GF-D8 (cell line): ENCODE measurements around the gene GSTO2.
A peak's percentile ranks its signal among the peaks of the same experiment; 100 is the strongest.

Source experiments
- DNase-seq: peaks from one replicate; lab custom pipeline; 2025; lab: John Stamatoyannopoulos, UW

GSTO2 gene

DNA sequence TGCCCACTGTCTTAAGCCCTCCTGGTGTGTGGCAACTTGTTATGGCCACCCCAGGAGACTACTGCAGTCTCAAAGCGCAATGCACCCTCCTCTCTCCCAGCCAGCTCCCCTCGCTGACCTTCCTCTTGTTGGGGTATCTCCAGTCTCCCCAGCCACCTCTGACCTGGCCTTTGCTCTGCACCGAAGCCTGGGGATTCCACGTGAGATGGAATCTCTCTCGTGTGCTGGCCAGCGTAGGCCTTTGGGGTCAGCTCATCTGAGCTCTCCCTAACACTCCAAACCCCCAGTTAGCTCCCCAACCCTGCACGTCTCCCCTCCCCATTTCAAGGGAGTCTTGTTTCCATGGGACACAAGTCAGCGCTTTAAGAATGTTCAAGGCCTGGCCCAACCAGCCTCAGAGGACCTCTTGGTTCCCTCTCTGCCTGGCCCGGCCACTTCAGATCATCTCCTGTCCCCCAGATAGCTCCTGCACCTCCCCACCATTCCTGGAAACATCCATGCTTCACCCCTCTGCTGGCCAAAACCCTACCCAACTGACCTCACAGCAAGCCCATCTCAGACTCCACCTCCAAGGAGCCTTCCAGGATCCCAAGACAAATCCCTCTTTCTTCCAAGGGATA, 58.1 kb downstream of the GSTO2 start:
- DNase-seq = no peak

- DNase-seq = peak; percentile 48
These were observed 59.0 kb downstream of the GSTO2 start for GRCh38 chr10:104327745-104328645.

GRCh38 chr10:104328646-104328895, 59.6 kb downstream of the GSTO2 start:
- DNase-seq = no peak

DNA sequence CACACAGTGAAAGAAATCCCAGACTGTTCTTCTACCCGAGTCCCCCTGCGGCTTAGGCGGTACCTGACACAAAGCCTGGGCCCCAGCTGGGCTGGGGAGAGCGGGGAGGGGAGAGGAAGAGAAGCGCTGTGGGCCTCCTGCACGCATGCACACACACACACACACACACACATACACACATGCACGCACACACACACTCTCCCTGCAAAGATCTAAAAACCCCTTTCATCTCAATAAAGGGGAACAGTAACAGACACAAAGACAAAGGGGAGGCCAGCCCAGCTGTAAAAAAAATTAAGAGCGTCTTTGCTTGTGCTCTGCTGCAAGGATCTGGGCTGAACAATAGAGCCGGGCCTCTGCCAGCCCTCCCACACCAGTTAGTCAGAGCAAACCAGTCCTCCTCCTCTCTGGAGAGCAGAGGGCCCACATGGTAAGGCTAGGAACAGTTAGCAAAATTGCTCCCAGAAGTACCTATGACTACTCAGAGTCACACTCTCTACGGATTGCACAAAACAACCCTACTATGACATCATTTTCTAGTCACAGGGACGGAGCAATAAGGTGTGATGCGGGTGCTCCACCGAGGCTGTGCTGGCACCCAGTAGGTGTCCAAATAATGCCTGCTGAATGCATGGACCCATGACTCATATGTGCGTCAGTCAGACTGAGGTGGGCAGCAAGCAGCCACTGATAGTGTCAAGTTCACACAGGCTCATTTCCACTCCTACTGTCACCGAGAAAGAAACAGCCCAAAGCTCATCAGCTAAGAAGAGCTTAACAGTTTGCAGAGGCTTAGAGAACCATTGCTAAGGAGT, 60.1 kb downstream of the GSTO2 start:
- peak; percentile 45 for DNase-seq

- DNase-seq = no peak
These were observed 60.8 kb downstream of the GSTO2 start for GRCh38 chr10:104329735-104330134.

- DNase-seq = no peak
These were observed 61.5 kb downstream of the GSTO2 start for GRCh38 chr10:104330168-104331110.

- no peak for DNase-seq
These were observed 62.3 kb downstream of the GSTO2 start for GRCh38 chr10:104331208-104331838.

GRCh38 chr10:104332243-104333031, 63.5 kb downstream of the GSTO2 start:
- no peak for DNase-seq

DNA sequence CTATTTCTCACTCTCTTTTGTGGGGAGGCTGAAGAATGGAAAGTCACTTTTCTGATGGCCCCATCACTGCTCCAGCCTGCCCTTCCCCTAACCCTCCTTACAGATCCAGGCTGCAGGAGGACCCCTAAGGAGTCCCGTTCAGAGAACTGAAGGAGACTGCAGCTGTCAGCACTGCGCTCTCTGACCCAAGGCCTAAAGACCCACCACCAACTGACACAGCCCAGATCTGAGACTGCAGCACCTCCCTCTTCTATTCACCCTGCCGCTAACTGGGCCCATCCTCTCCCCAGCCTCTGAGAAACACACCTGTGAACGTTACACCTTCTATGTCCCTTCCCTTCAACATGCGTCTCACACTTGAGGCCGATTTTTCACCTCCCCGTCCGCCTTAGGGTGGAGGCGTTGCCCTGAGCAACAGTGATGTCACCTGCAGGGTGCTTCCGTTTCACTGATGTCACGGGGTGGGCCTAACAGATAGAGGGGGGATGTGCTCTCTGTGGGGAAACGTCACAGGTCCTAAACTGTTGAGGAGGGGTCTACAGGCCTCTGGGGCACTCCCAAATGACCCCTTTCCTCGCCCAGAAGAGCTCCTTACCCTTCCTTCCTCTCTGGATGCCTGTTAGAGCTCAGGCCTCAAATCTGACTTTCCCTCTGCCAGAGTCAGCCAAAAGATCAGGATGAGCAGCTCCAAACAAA, 64.2 kb downstream of the GSTO2 start:
- no peak for DNase-seq

- no peak for DNase-seq
These were observed 64.9 kb downstream of the GSTO2 start for GRCh38 chr10:104333728-104334373.

- DNase-seq = no peak
These were observed 65.6 kb downstream of the GSTO2 start for GRCh38 chr10:104334561-104334960.

GRCh38 chr10:104334965-104335650, 66.1 kb downstream of the GSTO2 start:
- DNase-seq = no peak

- DNase-seq = no peak
These were observed 68.0 kb downstream of the GSTO2 start for GRCh38 chr10:104336821-104337467.

DNA sequence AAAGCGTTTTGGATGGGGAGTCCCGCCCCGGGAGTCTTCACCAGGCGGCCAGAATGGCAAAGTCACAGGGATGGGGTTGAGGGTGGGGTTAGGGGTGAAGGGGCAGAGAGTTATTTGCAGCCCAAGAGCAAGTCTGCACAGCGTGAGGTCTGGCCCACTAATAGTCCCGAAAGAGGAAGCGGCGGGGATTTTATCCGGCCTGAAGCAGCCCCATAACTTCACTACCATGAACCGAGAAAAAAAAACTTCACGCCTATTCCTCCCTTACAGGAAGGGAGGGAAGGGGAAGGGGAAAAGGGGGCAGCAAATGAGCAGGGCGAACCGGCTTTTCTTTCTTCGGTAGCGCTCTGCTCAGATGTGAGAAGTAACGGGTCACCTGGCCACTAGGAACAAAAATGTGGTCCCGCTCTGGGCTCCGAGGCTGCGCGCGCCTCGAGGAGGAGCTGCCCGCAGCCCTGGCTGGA, 68.6 kb downstream of the GSTO2 start:
- peak; percentile 67 for DNase-seq

GRCh38 chr10:104337985-104338735, 69.2 kb downstream of the GSTO2 start, which contains the start of gene ITPRIP:
TSS of gene ITPRIP (minus strand) at chr10:104338465. CDS start at chr10:104316051, 22,414 bp downstream.
- DNase-seq = peak; percentile 81

DNA sequence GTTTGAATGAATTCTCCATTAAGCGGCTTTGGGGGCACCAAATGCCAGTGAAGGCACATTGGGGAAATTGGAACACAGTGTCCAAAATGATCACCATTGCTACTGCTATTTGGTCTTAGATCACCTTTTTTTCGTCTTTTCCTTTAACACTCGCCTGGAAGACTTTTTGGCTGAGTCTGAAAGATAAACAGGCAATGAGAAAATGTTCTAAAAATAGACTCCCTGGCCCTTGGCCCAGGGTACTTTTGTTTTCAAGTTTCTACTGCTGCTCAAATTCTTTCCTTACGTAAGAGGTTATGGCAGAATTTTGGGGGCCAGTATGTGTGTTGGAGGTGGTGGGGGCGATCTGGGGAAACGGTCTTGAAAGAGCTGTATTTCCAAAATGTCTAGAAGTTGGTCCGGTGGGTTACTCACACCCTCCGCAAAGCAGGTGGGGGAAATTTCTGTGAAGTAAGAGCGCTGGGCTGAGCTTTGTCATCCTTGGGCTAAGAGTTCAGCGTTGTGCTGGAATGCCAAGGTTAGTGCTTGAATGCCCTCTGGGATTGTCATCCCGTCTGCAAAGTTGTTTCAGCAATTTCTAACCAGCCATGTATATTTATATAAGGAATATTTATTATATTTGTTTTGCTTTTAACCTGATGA, 70.6 kb downstream of the GSTO2 start:
- no peak for DNase-seq

- DNase-seq = no peak
These were observed 71.1 kb downstream of the GSTO2 start for GRCh38 chr10:104340111-104340526.
